Small intestine (tissue), 7 donors: ENCODE data around the gene UROC1. TPM values are rescaled to one million over a fixed set of nuclear protein-coding genes. Genes with fewer than 3 reads are reported as not detected.
"Not testable (repeated sequence)": the region's sequence is repeated elsewhere in the genome, so short reads cannot be mapped to it uniquely, and the experiment has no call there.

Source experiments
- DNase-seq, 2 donors: peaks; one replicate each; pipeline versions ENCODE4 v3.0.0 to v3.0.0-alpha.2; 2013
- FAIRE-seq: peaks from 2 replicates; lab custom pipeline; 2012; peaks lifted over from hg19 to GRCh38; lab: Jason Lieb, UNC
- H3K27ac ChIP-seq, 3 donors: one replicate each; pipeline ENCODE4 v1.5.1; 2013; ENCODE audit warnings: low read length in 2 of 3, mild to moderate bottlenecking in 2 of 3, control low read depth in 1 of 3, inconsistent platforms in 1 of 3, low read depth in 1 of 3, moderate library complexity in 1 of 3
- H3K27me3 ChIP-seq, 3 donors: one replicate each; pipeline ENCODE4 v1.6.1; 2013; ENCODE audit warnings: low read length in 3 of 3, inconsistent platforms in 1 of 3; ENCODE audit not compliant: control insufficient read depth in 3 of 3, insufficient read depth in 3 of 3
- H3K36me3 ChIP-seq, 3 donors: one replicate each; pipeline ENCODE4 v1.6.1; 2013; ENCODE audit warnings: low read length in 3 of 3, inconsistent platforms in 1 of 3, low read depth in 1 of 3, mild to moderate bottlenecking in 1 of 3, moderate library complexity in 1 of 3; ENCODE audit not compliant: control insufficient read depth in 3 of 3, insufficient read depth in 2 of 3
- H3K4me1 ChIP-seq, 3 donors: one replicate each; pipeline ENCODE4 v1.6.1; 2013; ENCODE audit warnings: low read length in 2 of 3, inconsistent platforms in 1 of 3, low read depth in 1 of 3, mild to moderate bottlenecking in 1 of 3, moderate library complexity in 1 of 3; ENCODE audit not compliant: control insufficient read depth in 3 of 3, insufficient read depth in 2 of 3
- H3K4me3 ChIP-seq, 3 donors: one replicate each; pipeline ENCODE4 v1.5.1; 2013; ENCODE audit warnings: low read length in 3 of 3, control low read depth in 1 of 3, inconsistent platforms in 1 of 3, low read depth in 1 of 3, mild to moderate bottlenecking in 1 of 3, moderate library complexity in 1 of 3
- H3K9me3 ChIP-seq, 2 donors: one replicate each; pipeline ENCODE4 v1.6.1; 2013; ENCODE audit warnings: low read depth in 1 of 2, low read length in 1 of 2; ENCODE audit not compliant: control insufficient read depth in 2 of 2, insufficient read depth in 1 of 2
- WGBS, 3 donors: extraction: QIAGEN DNeasy Blood & Tissue Kit; methylation state at CpG; one replicate each; pipeline ENCODE4 v1.1.7; 2013; 5-methylcytosine and 5-hydroxymethylcytosine counted together
- polyA plus RNA-seq, 4 donors: library from polyadenylated mRNA; stranded (reverse) in 3 of 4; unstranded in 1 of 4; fragments of 200-250 nt in 3 of 4; fragments of 120-200 nt in 1 of 4; gene quantifications; one replicate each; pipeline versions ENCODE4 v1.2.1 to v1.2.3, GENCODE V29; 2013
- donor health status: healthy with polysubstance abuse.
- donor health status: control.
- donor health status: control.
- donor health status: Bipolar disorder and iron deficiency.
- donor health status: healthy.

Gene UROC1
- polyA plus RNA-seq, 4 donors: 0.07 to 0.27 TPM; not detected in 2

- H3K9me3 ChIP-seq: no peaks in the 10 kb centered on the region
- H3K4me1 ChIP-seq: no peaks in the 10 kb centered on the region
- DNase-seq (peak; percentile 23 to 59), FAIRE-seq (no peak)
- H3K27ac ChIP-seq: peak overlapping the region in 1 of 3 donors; percentile 33
- H3K4me3 ChIP-seq: no peak overlapping the region
- H3K36me3 ChIP-seq: peaks cover 0 to 68% (median 0%) of the 10 kb centered on the region in 3 donors
- H3K27me3 ChIP-seq: peaks cover 0 to 4% (median 0%) of the 10 kb centered on the region in 3 donors
- 64 to 71% (median 70%) methylated on average over 10 of the region's 10 CpGs for WGBS, 3 donors
Observed at GRCh38 chr3:126537730-126538281, 20.2 kb upstream of the UROC1 start.

GRCh38 chr3:126537116-126537729 lies 19.6 kb upstream of the UROC1 start:
- Histone ChIP-seq H3K27me3 (peaks cover 0 to 4% (median 0%) of the 10 kb centered on the region in 3 donors), H3K36me3 (peaks cover 0 to 62% (median 0%) of the 10 kb centered on the region in 3 donors), H3K4me3 (no peak overlapping the region), H3K27ac (peak overlapping the region in 1 of 3 donors; percentile 53), H3K9me3 (no peaks in the 10 kb centered on the region), H3K4me1 (no peaks in the 10 kb centered on the region)
- no peak for DNase-seq
- FAIRE-seq: no peak
- WGBS, 3 donors: 66 to 77% (median 72%) methylated on average over 9 of the region's 9 CpGs

GRCh38 chr3:126536126-126536525 lies 18.6 kb upstream of the UROC1 start:
- peaks cover 0 to 56% (median 0%) of the 10 kb centered on the region in 3 donors for H3K36me3 ChIP-seq
- 74 to 83% (median 79%) methylated on average over 3 of the region's 3 CpGs for WGBS, 3 donors
- H3K4me1 ChIP-seq: no peaks in the 10 kb centered on the region
- FAIRE-seq (no peak), DNase-seq (no peak)
- no peaks in the 10 kb centered on the region for H3K9me3 ChIP-seq
- peaks cover 0 to 4% (median 0%) of the 10 kb centered on the region in 3 donors for H3K27me3 ChIP-seq
- H3K27ac ChIP-seq: no peak overlapping the region
- H3K4me3 ChIP-seq: no peak overlapping the region

GRCh38 chr3:126535636-126536035 lies 18.1 kb upstream of the UROC1 start:
- peaks cover 0 to 4% (median 0%) of the 10 kb centered on the region in 3 donors for H3K4me1 ChIP-seq
- DNase-seq: no peak

GRCh38 chr3:126534716-126535115 lies 17.1 kb upstream of the UROC1 start:
- Histone ChIP-seq H3K36me3 (peaks cover 0 to 57% (median 0%) of the 10 kb centered on the region in 3 donors), H3K4me1 (peaks cover 0 to 13% (median 0%) of the 10 kb centered on the region in 3 donors)
- 81 to 89% (median 88%) methylated on average over 7 of the region's 7 CpGs for WGBS, 3 donors
- not testable (repeated sequence) for FAIRE-seq, H3K27ac ChIP-seq, H3K9me3 ChIP-seq, H3K4me3 ChIP-seq, DNase-seq, H3K27me3 ChIP-seq

More at GRCh38 chr3:126535636-126536035, 18.1 kb upstream of the UROC1 start:
- H3K9me3 ChIP-seq: no peaks in the 10 kb centered on the region
- H3K27ac ChIP-seq: no peak overlapping the region
- FAIRE-seq: no peak
- H3K36me3 ChIP-seq: peaks cover 0 to 57% (median 0%) of the 10 kb centered on the region in 3 donors
- H3K4me3 ChIP-seq: no peak overlapping the region
- H3K27me3 ChIP-seq: peaks cover 0 to 4% (median 0%) of the 10 kb centered on the region in 3 donors

GRCh38 chr3:126533506-126533905 lies 15.9 kb upstream of the UROC1 start:
- Histone ChIP-seq H3K9me3 (no peaks in the 10 kb centered on the region), H3K4me1 (peaks cover 0 to 24% (median 0%) of the 10 kb centered on the region in 3 donors), H3K27ac (no peak overlapping the region), H3K27me3 (peaks cover 0 to 4% (median 0%) of the 10 kb centered on the region in 3 donors), H3K36me3 (peaks cover 0 to 57% (median 0%) of the 10 kb centered on the region in 3 donors), H3K4me3 (no peak overlapping the region)
- DNase-seq (no peak), FAIRE-seq (no peak)

- DNase-seq (no peak), FAIRE-seq (no peak)
- H3K27me3 ChIP-seq: peaks cover 0 to 4% (median 0%) of the 10 kb centered on the region in 3 donors
- H3K36me3 ChIP-seq: peaks cover 0 to 51% (median 0%) of the 10 kb centered on the region in 3 donors
- 84 to 92% (median 89%) methylated on average over 6 of the region's 6 CpGs for WGBS, 3 donors
- no peaks in the 10 kb centered on the region for H3K9me3 ChIP-seq
- H3K4me1 ChIP-seq: peaks cover 0 to 48% (median 0%) of the 10 kb centered on the region in 3 donors
- H3K4me3 ChIP-seq: no peak overlapping the region
- H3K27ac ChIP-seq: peak overlapping the region in 1 of 3 donors; percentile 97
Observed at GRCh38 chr3:126531051-126531330, 13.4 kb upstream of the UROC1 start.

- FAIRE-seq (no peak), DNase-seq (peak in 1 of 2 donors; percentile 40)
- Histone ChIP-seq H3K36me3 (peaks cover 0 to 50% (median 0%) of the 10 kb centered on the region in 3 donors), H3K4me1 (peaks cover 0 to 54% (median 0%) of the 10 kb centered on the region in 3 donors), H3K9me3 (no peaks in the 10 kb centered on the region), H3K27ac (peak overlapping the region in 1 of 3 donors; percentile 97), H3K4me3 (no peak overlapping the region), H3K27me3 (peaks cover 0 to 4% (median 0%) of the 10 kb centered on the region in 3 donors)
- 71 to 83% (median 82%) methylated on average over 17 to 18 of the region's 18 CpGs for WGBS, 3 donors
Observed at GRCh38 chr3:126530171-126531050, 12.8 kb upstream of the UROC1 start.
